NAMALWA (cell line): ENCODE data around the gene EFEMP2.

ENCODE experiments used
- DNase-seq: peaks from one replicate; pipeline ENCODE4 v3.0.0-alpha.2; 2015; ENCODE audit warnings: low spot score

EFEMP2 gene

GRCh38 chr11:65821107-65821506 is 51.5 kb downstream of the EFEMP2 start:
- no peak for DNase-seq

- peak; percentile 91 for DNase-seq
These were observed 54.5 kb downstream of the EFEMP2 start for GRCh38 chr11:65817835-65818680.

GRCh38 chr11:65817312-65817834 is 55.2 kb downstream of the EFEMP2 start:
- no peak for DNase-seq

GRCh38 chr11:65816696-65817095 is 55.9 kb downstream of the EFEMP2 start:
- no peak for DNase-seq
